GM12872 (cell line): ENCODE data around the gene CNKSR1.

ENCODE experiments used
- TF ChIP-seq, protein P1 (sequence below): IDR thresholded peaks from 3 replicates; pipeline ENCODE4 v1.5.1; 2011; ENCODE audit warnings: low read depth, mild to moderate bottlenecking, low read length, moderate library complexity; ENCODE audit not compliant: insufficient read depth

CNKSR1 gene

GRCh38 chr1:26189751-26190275 is 12.5 kb downstream of the CNKSR1 start:
- TF ChIP-seq, protein P1, sequence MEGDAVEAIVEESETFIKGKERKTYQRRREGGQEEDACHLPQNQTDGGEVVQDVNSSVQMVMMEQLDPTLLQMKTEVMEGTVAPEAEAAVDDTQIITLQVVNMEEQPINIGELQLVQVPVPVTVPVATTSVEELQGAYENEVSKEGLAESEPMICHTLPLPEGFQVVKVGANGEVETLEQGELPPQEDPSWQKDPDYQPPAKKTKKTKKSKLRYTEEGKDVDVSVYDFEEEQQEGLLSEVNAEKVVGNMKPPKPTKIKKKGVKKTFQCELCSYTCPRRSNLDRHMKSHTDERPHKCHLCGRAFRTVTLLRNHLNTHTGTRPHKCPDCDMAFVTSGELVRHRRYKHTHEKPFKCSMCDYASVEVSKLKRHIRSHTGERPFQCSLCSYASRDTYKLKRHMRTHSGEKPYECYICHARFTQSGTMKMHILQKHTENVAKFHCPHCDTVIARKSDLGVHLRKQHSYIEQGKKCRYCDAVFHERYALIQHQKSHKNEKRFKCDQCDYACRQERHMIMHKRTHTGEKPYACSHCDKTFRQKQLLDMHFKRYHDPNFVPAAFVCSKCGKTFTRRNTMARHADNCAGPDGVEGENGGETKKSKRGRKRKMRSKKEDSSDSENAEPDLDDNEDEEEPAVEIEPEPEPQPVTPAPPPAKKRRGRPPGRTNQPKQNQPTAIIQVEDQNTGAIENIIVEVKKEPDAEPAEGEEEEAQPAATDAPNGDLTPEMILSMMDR, result no peak

GRCh38 chr1:26190373-26190987 is 13.2 kb downstream of the CNKSR1 start, which contains the start of gene CATSPER4:
Gene CATSPER4 (plus strand): TSS chr1:26190602. CDS start chr1:26190628, 26 bp downstream.
- TF ChIP-seq, protein P1, result peak; percentile 13; the same call in 1 of the 3 replicates

GRCh38 chr1:26191739-26192138 is 14.4 kb downstream of the CNKSR1 start:
- TF ChIP-seq, protein P1, result no peak

GRCh38 chr1:26195805-26196204 is 18.5 kb downstream of the CNKSR1 start:
- TF ChIP-seq, protein P1, result no peak

DNA sequence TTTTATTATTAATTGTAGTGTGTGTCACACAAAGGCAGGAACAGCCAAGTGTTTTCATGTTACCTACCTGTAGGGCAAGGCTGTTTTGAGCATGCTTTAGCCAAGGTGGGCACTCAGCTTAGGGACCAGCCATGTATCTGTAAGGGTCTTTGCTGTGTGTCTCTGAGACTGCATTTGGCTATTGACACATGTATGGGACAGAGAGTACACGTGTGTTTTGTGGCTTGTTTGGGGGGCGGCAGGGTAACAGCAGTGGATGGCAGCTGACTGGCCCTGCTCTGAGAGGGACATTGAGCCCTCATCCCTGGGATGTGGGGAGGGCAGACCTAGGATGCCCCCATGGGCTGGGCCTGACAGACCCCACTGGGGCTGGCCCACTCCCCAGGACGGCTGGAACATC is 20.0 kb downstream of the CNKSR1 start:
- TF ChIP-seq, protein P1, result no peak

GRCh38 chr1:26197813-26198212 is 20.5 kb downstream of the CNKSR1 start:
- TF ChIP-seq, protein P1, result no peak

DNA sequence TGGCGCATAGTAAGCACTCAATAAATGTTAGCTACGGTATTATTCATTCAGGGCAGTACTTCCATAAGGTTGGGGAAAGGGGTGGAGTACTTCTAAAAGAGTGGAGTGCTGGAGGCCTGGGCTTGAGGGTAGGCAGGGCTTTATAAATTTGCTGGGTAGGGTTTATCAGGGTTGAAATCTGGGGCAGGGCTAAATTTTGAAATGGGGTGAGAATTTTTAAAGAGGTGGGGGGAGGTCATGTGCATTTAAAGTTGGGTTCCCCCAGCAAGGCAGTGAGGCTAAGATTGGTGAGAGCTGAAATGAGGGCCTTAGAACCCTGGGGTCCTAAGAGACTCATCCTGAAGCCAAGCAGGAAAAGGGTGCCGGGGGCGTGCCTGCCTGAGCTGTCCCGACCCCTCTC is 23.1 kb downstream of the CNKSR1 start:
- TF ChIP-seq, protein P1, result no peak
